GM12801 (cell line): ENCODE data around the gene TMEM255B.

ENCODE experiments used
- CTCF ChIP-seq: IDR thresholded peaks from one replicate; pipeline ENCODE4 v1.5.1; 2011; ENCODE audit warnings: control low read depth; ENCODE audit not compliant: insufficient read length; ENCODE audit errors: extremely low read depth

Gene TMEM255B

GRCh38 chr13:113862931-113863523 lies 104.0 kb downstream of the TMEM255B start:
- no peak for TF ChIP-seq CTCF

DNA sequence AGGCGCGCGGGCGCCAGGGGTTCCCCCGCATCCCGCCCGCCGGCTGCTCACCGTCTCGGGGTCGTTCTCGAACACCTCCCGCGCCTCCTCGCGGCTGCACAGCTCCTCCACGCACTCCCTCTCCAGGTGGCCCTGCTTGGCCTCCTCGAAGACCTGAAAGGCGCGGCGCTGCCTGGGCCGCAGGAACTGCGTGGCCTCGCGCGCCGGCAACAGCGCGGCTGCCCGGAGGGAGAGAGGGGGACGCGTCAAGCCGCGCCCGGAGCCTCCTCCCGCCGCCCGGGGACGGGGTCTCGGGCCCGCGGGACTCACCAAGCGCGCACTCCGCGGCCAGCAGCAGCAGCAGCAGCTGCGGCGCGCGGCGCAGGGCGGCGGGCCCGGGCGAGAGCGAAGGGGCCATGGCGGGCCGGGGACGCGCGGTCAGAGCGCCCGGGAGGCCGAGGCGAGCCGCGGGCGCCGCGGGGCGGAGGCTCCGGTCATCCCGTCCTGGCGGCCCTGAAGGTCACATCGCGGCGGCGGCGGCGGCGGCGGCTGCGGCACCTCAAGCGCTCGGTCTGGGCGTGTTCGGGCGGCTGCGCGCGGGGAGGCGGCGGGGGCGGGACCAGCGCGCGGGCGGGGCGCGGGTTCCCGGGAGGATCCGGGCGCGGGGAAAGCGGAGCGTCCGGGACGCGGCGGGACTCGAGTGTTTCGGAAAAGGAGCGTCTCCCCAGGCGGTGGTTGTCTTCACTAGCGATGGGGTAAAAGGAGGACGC lies 104.7 kb downstream of the TMEM255B start, which contains the start of gene GAS6:
TSS of gene GAS6 (minus strand) at position 553 of the 749 bp plus-strand sequence. CDS start at position 397, 156 bp downstream.
- TF ChIP-seq CTCF, result no peak

DNA sequence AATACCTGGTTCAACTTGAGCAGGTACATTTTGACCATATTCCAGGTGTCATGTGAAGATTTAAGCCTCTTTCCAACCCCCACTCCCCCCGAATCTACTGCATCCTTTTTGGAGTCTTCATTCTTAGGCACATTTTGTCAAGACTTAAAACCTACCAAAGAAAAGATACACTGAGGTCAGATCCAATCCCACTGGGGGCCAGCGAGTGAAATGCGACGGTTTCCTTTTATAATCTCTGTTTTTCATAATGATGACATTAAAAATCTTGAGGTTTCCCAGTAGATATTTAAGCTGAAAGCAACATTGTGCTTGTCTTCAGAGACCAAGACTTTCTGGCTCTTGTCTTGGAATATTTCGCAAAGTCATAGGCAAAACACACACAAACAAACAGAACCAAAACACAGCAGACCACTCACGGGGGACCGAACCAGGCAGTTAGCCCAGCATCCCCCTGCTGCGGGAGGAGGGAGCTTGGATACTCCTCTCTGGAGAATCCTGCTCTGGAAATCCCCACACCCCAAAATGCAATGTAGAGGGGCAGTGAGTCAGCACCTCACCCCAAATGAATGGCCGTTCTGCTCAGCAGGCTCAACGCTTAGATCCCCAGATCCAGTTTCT lies 105.4 kb downstream of the TMEM255B start:
- TF ChIP-seq CTCF, result no peak

- TF ChIP-seq CTCF, result no peak
Measured at GRCh38 chr13:113865427-113865826, 106.4 kb downstream of the TMEM255B start.
